OCI-LY3 (cell line): ENCODE measurements around the gene BBS1.

Experiments
- CTCF ChIP-seq: fragments of 200-600, 300-600 bp; sonication (generic); IDR thresholded peaks from 2 replicates; pipeline ENCODE4 v1.5.1; 2014; ENCODE audit warnings: antibody characterized with exemption, low read length, low read depth
- EZH2phosphoT487 ChIP-seq: fragments of 200-600 bp; shearing (Covaris generic); IDR thresholded peaks from 2 replicates; pipeline ENCODE4 v1.6.1; 2018; ENCODE audit warnings: antibody characterized with exemption, mixed run types, low read depth

- TF ChIP-seq CTCF (no peak), EZH2phosphoT487 (no peak)
Measured at GRCh38 chr11:66471142-66471541, 39.3 kb upstream of the BBS1 start.
